K562 (cell line): ENCODE results near the gene UBQLN3. TPM values are rescaled to one million over a fixed set of nuclear protein-coding genes. Genes with fewer than 3 reads are reported as not detected.

Experiments
- ATAC-seq: fragments of 200-7000 bp; cut with Tn5 transposase; 3 replicates; pipeline ENCODE4 v1.9.1; 2020; ENCODE audit warnings: moderate library complexity
- BruUV-seq: library from RNA; stranded (reverse); fragments of 400-500 nt; replicated peaks from 2 replicates; lab custom pipeline; 2021; lab: Mats Ljungman, UMichigan
- CTCF ChIA-PET: fragments of 300-600 bp; formaldehyde crosslinking; extraction: SDS; loops from one replicate; lab custom pipeline; 2021; ENCODE audit warnings: low intra/inter-chr PET ratio; lab: Yijun Ruan, JAX
- POLR2A ChIA-PET: fragments of 300-600, 350-650 bp; sonication (Branson Sonifier 250); formaldehyde crosslinking; extraction: SDS; loops from one replicate; lab custom pipeline; 2021; ENCODE audit warnings: antibody characterized with exemption, inconsistent platforms; lab: Yijun Ruan, JAX
- DNase-seq, 4 experiments: peaks; one replicate each; pipeline versions ENCODE4 v3.0.0 to v3.0.0-alpha.2; 2011 to 2018; ENCODE audit warnings: low spot score in 3 of 4, mixed read lengths in 3 of 4; ENCODE audit errors: extremely low read depth in 1 of 4
- FAIRE-seq: peaks from 2 replicates; lab custom pipeline; 2011; peaks lifted over from hg19 to GRCh38; lab: Jason Lieb, UNC
- H2AFZ ChIP-seq: 2 replicates; pipeline ENCODE4 v1.6.0; 2011; ENCODE audit warnings: low read depth, low read length, control low read depth, inconsistent platforms
- H3K27ac ChIP-seq: fragments of 200-600 bp; 3 replicates; pipeline ENCODE4 v1.8.0; 2011; ENCODE audit warnings: low read depth, mild to moderate bottlenecking, control low read depth, inconsistent platforms, low read length, moderate library complexity, mixed read lengths; ENCODE audit errors: extremely low read depth
- H3K27me3 ChIP-seq, 2 experiments: fragments of 300-600 bp in 1 of 2; 2 replicates in 1 of 2; 3 replicates in 1 of 2; pipeline versions ENCODE4 v1.6.0 to v1.8.0; 2011; ENCODE audit warnings: inconsistent platforms in 2 of 2, low read length in 2 of 2, mild to moderate bottlenecking in 1 of 2, mixed read lengths in 1 of 2, moderate library complexity in 1 of 2; ENCODE audit not compliant: control insufficient read depth in 2 of 2, insufficient read depth in 2 of 2
- H3K36me3 ChIP-seq: fragments of 300-600 bp; 3 replicates; pipeline ENCODE4 v1.8.0; 2011; ENCODE audit warnings: mild to moderate bottlenecking, low read length, inconsistent platforms; ENCODE audit not compliant: control insufficient read depth, insufficient read depth
- H3K4me1 ChIP-seq, 2 experiments: fragments of 200-600 bp in 1 of 2; replicated peaks in 1 of 2; 2 replicates in 1 of 2; 3 replicates in 1 of 2; pipeline versions ENCODE4 v1.5.1 to v1.8.0; 2011; ENCODE audit warnings: inconsistent platforms in 2 of 2, low read length in 2 of 2, mild to moderate bottlenecking in 1 of 2, mixed read lengths in 1 of 2, moderate library complexity in 1 of 2; ENCODE audit not compliant: control insufficient read depth in 2 of 2, insufficient read depth in 2 of 2
- H3K4me2 ChIP-seq: 2 replicates; pipeline ENCODE4 v1.6.1; 2011; ENCODE audit warnings: low read length, control low read depth, inconsistent platforms, mixed read lengths; ENCODE audit not compliant: insufficient read depth
- H3K4me3 ChIP-seq: fragments of 200-600 bp; sonication (generic), shearing (Covaris generic); 2 replicates; pipeline ENCODE4 v1.5.1; 2016; ENCODE audit warnings: control low read depth, inconsistent platforms
- H3K79me2 ChIP-seq: fragments of 200-600 bp; 3 replicates; pipeline ENCODE4 v1.8.0; 2011; ENCODE audit warnings: low read length, inconsistent platforms; ENCODE audit not compliant: control insufficient read depth, insufficient read depth
- H3K9ac ChIP-seq, 2 experiments: 2 replicates each; pipeline versions ENCODE4 v1.6.0 to v1.6.1; 2011; ENCODE audit warnings: low read depth in 2 of 2, low read length in 2 of 2, control low read depth in 1 of 2, inconsistent platforms in 1 of 2, mild to moderate bottlenecking in 1 of 2, mixed read lengths in 1 of 2; ENCODE audit not compliant: insufficient read depth in 1 of 2
- H3K9me1 ChIP-seq: one replicate; pipeline ENCODE4 v1.6.0; 2011; ENCODE audit warnings: inconsistent platforms, mild to moderate bottlenecking, low read length, moderate library complexity; ENCODE audit not compliant: control insufficient read depth, insufficient read depth
- H3K9me3 ChIP-seq: replicated peaks from 2 replicates; pipeline ENCODE4 v1.5.1; 2011; ENCODE audit warnings: low read depth, low read length, inconsistent platforms; ENCODE audit not compliant: control insufficient read depth, insufficient read depth
- H4K20me1 ChIP-seq: replicated peaks from 2 replicates; pipeline ENCODE4 v1.6.1; 2011; ENCODE audit warnings: low read length, inconsistent platforms, mixed read lengths; ENCODE audit not compliant: control insufficient read depth, insufficient read depth
- BHLHE40 ChIP-seq: IDR thresholded peaks from 2 replicates; pipeline ENCODE4 v1.6.1; 2011; ENCODE audit warnings: low read length, improper control_type of control experiment
- DIDO1 ChIP-seq: fragments of 450-650 bp; IDR thresholded peaks from 2 replicates; pipeline ENCODE4 v1.6.1; 2016; ENCODE audit warnings: low read depth, missing biosample characterization, missing genetic modification characterization
- MECOM ChIP-seq: fragments of 250-450 bp; sonication (Bioruptor Pico); IDR thresholded peaks from 2 replicates; pipeline ENCODE4 v1.8.0; 2022; ENCODE audit warnings: inconsistent platforms
- PHB ChIP-seq: fragments of 250-450 bp; sonication (Bioruptor Pico); IDR thresholded peaks from 2 replicates; pipeline ENCODE4 v1.5.0; 2021
- RBM39 ChIP-seq: fragments of 200-400 bp; formaldehyde crosslinking; optimal IDR thresholded peaks from 2 replicates; pipeline ENCODE3; 2018; ENCODE audit warnings: low read depth, low read length
- SMARCA5 ChIP-seq: fragments of 450-650 bp; IDR thresholded peaks from 2 replicates; pipeline ENCODE4 v1.6.1; 2016
- in situ Hi-C: fragments of 300-500 bp; cut with MboI; formaldehyde crosslinking; loops from 4 replicates; pipeline ENCODE4 v1.15.0; 2018; ENCODE audit warnings: inconsistent platforms, mixed read lengths
- intact Hi-C: fragments of 100-400 bp; cut with micrococcal nuclease; formaldehyde crosslinking; loops from 2 replicates; pipeline ENCODE4 v1.14.2; 2022
- polyA plus RNA-seq, 8 experiments: library from polyadenylated mRNA; depleted of rRNA in 4 of 8; stranded (reverse) in 5 of 8; unstranded in 3 of 8; fragments of >200 nt; fragmentation: Nextera tagmentation in 2 of 8; fragmentation: Illumina TruSeq in 1 of 8; extraction: Ambion mirVana in 2 of 8; extraction: Trizol in 1 of 8; gene quantifications; 2 replicates each; pipeline versions ENCODE4 v1.2.1 to v1.2.3, GENCODE V29; 2011 to 2014; ENCODE audit warnings: inconsistent platforms in 1 of 8, missing spikeins in 1 of 8
- total RNA-seq, 7 experiments: library from RNA; depleted of rRNA in 6 of 7; stranded (reverse); fragments of >200 nt in 6 of 7; fragmentation: Illumina TruSeq in 2 of 7; extraction: Trizol in 2 of 7; gene quantifications; 2 replicates each; pipeline versions ENCODE4 v1.2.1 to v1.2.3, GENCODE V29; 2011 to 2021; ENCODE audit warnings: low replicate concordance in 1 of 7
- TF ChIP-seq, protein P1 (sequence below): IDR thresholded peaks from 2 replicates; pipeline ENCODE4 v1.6.1; 2012; ENCODE audit warnings: low read depth, low read length, improper control_type of control experiment, borderline replicate concordance

Gene UBQLN3
- total and polyA plus RNA-seq, 9 of the 15 experiments (the other 6 are each of a cell fraction or from before 2014, with no cell fraction given) = 0.01 to 0.27 TPM; not detected in 7

- TF ChIP-seq DIDO1 (no peak), RBM39 (no peak), MECOM (CRISPR knock-in tag) (no peak), SMARCA5 (no peak), PHB (no peak), BHLHE40 (no peak)
- TF ChIP-seq, protein P1, sequence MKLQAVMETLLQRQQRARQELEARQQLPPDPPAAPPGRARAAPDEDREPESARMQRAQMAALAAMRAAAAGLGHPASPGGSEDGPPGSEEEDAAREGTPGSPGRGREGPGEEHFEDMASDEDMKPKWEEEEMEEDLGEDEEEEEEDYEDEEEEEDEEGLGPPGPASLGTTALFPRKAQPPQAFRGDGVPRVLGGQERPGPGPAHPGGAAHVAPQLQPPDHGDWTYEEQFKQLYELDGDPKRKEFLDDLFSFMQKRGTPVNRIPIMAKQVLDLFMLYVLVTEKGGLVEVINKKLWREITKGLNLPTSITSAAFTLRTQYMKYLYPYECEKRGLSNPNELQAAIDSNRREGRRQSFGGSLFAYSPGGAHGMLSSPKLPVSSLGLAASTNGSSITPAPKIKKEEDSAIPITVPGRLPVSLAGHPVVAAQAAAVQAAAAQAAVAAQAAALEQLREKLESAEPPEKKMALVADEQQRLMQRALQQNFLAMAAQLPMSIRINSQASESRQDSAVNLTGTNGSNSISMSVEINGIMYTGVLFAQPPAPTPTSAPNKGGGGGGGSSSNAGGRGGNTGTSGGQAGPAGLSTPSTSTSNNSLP = no peak
- Histone ChIP-seq H3K27ac (no peak overlapping the region), H3K27me3 (peaks cover 0 to 6% of the 10 kb centered on the region in 2 experiments; a peak in 2 of 5 replicates), H3K4me1 (peaks cover 0 to 10% of the 10 kb centered on the region in 2 experiments; a peak in 2 of 5 replicates), H3K9me1 (no peaks in the 10 kb centered on the region), H3K9ac (no peak overlapping the region), H3K4me2 (no peak overlapping the region), H3K79me2 (no peaks in the 10 kb centered on the region), H4K20me1 (no peaks in the 10 kb centered on the region), H3K4me3 (no peak overlapping the region), H2AFZ (no peak overlapping the region), H3K9me3 (no peaks in the 10 kb centered on the region), H3K36me3 (no peaks in the 10 kb centered on the region)
- ChIA-PET CTCF (no interaction called here), POLR2A (interaction anchor here (0.8 to 11.8 kb wide), 6 partner anchors 10 to 104 kb away, joined by 3 to 123 read pairs (median 4); no protein-coding TSS in a partner anchor)
- FAIRE-seq (no peak), ATAC-seq (no peak), DNase-seq (no peak)
- in situ Hi-C loops (no loop called here), intact Hi-C loops (loop anchor here (10.0 kb wide), 1 partner anchor 60 kb away; no protein-coding TSS in a partner anchor)
- no TSS peak for BruUV-seq
Measured at GRCh38 chr11:5514841-5515240, 5.1 kb upstream of the UBQLN3 start.
